MCF 10A (cell line): ENCODE data around the gene OSBP2. TPM values are rescaled to one million over a fixed set of nuclear protein-coding genes. Genes with fewer than 3 reads are reported as not detected.
A peak's percentile ranks its signal among the peaks of the same experiment; 100 is the strongest.

ENCODE experiments used
- BruUV-seq: library from RNA; stranded (reverse); fragments of 400-500 nt; replicated peaks from 2 replicates; lab custom pipeline; 2021; lab: Mats Ljungman, UMichigan
- CTCF ChIA-PET: fragments of 300-600 bp; sonication (Branson Sonifier 250); formaldehyde crosslinking; extraction: SDS; loops from one replicate; lab custom pipeline; 2021; ENCODE audit warnings: antibody characterized with exemption, inconsistent platforms; lab: Yijun Ruan, JAX
- POLR2A ChIA-PET: fragments of 300-600, 350-650 bp; sonication (Branson Sonifier 250); formaldehyde crosslinking; extraction: SDS; loops from one replicate; lab custom pipeline; 2020; ENCODE audit warnings: antibody characterized with exemption, inconsistent platforms; lab: Yijun Ruan, JAX
- DNase-seq: peaks from one replicate; pipeline ENCODE4 v3.0.0-alpha.2; 2018; ENCODE audit not compliant: unreplicated experiment
- H3K27ac Mint-ChIP-seq: one replicate; pipeline ENCODE4 v1.8.0; 2022; ENCODE audit warnings: mild to moderate bottlenecking, low read depth, mixed read lengths; ENCODE audit not compliant: unreplicated experiment
- H3K27me3 Mint-ChIP-seq: one replicate; pipeline ENCODE4 v1.8.0; 2022; ENCODE audit warnings: mixed read lengths; ENCODE audit not compliant: insufficient read depth, unreplicated experiment
- H3K36me3 Mint-ChIP-seq: one replicate; pipeline ENCODE4 v1.8.0; 2022; ENCODE audit warnings: mild to moderate bottlenecking, moderate library complexity, mixed read lengths; ENCODE audit not compliant: insufficient read depth, unreplicated experiment
- H3K4me1 Mint-ChIP-seq: one replicate; pipeline ENCODE4 v1.8.0; 2022; ENCODE audit warnings: mixed read lengths; ENCODE audit not compliant: insufficient read depth, unreplicated experiment
- H3K4me3 Mint-ChIP-seq: one replicate; pipeline ENCODE4 v1.8.0; 2022; ENCODE audit warnings: mild to moderate bottlenecking, moderate library complexity, mixed read lengths; ENCODE audit not compliant: unreplicated experiment
- H3K9me3 Mint-ChIP-seq: one replicate; pipeline ENCODE4 v1.8.0; 2022; ENCODE audit warnings: mixed read lengths; ENCODE audit not compliant: unreplicated experiment
- intact Hi-C: fragments of 100-400 bp; cut with micrococcal nuclease; formaldehyde crosslinking; loops from 2 replicates; pipeline ENCODE4 v1.14.1; 2022
- total RNA-seq: library from RNA; stranded (reverse); gene quantifications from 2 replicates; pipeline ENCODE4 v1.2.3, GENCODE V29; 2022
- TF ChIP-seq, protein P1 (sequence below): fragments of 200-600 bp; IDR thresholded peaks from one replicate; pipeline ENCODE4 v1.8.0; 2022; ENCODE audit warnings: antibody characterized with exemption, mild to moderate bottlenecking; ENCODE audit not compliant: unreplicated experiment

The OSBP2 gene
- total RNA-seq, 1 experiment from 2014 or later: 276 TPM

GRCh38 chr22:30837531-30837930, 142.9 kb downstream of the OSBP2 start:
- intact Hi-C loops: no loop called here
- BruUV-seq: no TSS peak
- POLR2A ChIA-PET: interaction anchor here (1.0 to 1.7 kb wide), 8 partner anchors 8 to 410 kb away, joined by 3 to 7 read pairs (median 6); no protein-coding TSS in a partner anchor
- no peak overlapping the region for H3K4me3 Mint-ChIP-seq
- TF ChIP-seq, protein P1, sequence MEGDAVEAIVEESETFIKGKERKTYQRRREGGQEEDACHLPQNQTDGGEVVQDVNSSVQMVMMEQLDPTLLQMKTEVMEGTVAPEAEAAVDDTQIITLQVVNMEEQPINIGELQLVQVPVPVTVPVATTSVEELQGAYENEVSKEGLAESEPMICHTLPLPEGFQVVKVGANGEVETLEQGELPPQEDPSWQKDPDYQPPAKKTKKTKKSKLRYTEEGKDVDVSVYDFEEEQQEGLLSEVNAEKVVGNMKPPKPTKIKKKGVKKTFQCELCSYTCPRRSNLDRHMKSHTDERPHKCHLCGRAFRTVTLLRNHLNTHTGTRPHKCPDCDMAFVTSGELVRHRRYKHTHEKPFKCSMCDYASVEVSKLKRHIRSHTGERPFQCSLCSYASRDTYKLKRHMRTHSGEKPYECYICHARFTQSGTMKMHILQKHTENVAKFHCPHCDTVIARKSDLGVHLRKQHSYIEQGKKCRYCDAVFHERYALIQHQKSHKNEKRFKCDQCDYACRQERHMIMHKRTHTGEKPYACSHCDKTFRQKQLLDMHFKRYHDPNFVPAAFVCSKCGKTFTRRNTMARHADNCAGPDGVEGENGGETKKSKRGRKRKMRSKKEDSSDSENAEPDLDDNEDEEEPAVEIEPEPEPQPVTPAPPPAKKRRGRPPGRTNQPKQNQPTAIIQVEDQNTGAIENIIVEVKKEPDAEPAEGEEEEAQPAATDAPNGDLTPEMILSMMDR: no peak
- no peaks in the 10 kb centered on the region for H3K27me3 Mint-ChIP-seq
- peaks cover 42% of the 10 kb centered on the region for H3K4me1 Mint-ChIP-seq
- CTCF ChIA-PET: interaction anchor here (0.6 to 1.4 kb wide), 2 partner anchors 52 to 191 kb away, joined by 3 to 4 read pairs; no protein-coding TSS in a partner anchor
- peak; percentile 74 for DNase-seq
- H3K36me3 Mint-ChIP-seq: peaks cover 18% of the 10 kb centered on the region
- H3K27ac Mint-ChIP-seq: peak overlapping the region; percentile 81
- H3K9me3 Mint-ChIP-seq: no peaks in the 10 kb centered on the region

DNA sequence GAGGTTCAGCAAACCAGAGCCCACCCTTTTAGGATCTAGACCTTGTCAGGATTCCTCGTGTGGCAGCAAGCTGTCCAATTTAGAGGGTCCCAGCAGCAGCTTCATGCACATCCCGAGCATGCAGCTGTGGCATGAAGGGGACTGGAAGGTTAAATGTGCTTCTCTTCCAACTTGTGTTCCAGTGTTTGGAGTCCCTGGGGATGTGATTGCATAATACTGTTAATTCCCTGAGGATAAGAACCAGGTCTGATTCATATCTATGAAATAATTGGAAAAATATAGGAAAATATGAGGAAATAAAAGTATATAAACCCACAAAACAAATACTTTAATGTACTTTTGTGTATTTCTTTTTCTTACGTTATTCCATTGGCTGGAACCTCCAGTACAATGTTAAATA, 143.4 kb downstream of the OSBP2 start:
- peak; percentile 63 for DNase-seq
- H3K36me3 Mint-ChIP-seq: peaks cover 18% of the 10 kb centered on the region
- H3K9me3 Mint-ChIP-seq: no peaks in the 10 kb centered on the region
- intact Hi-C loops: no loop called here
- BruUV-seq: no TSS peak
- TF ChIP-seq, protein P1: no peak
- ChIA-PET POLR2A (interaction anchor here (1.0 to 1.7 kb wide), 7 partner anchors 8 to 36 kb away, joined by 3 to 7 read pairs (median 6); no protein-coding TSS in a partner anchor), CTCF (interaction anchor here (1.4 kb wide), 1 partner anchor 52 kb away, joined by 4 read pairs; no protein-coding TSS in a partner anchor)
- H3K27ac Mint-ChIP-seq: peak overlapping the region; percentile 81
- no peaks in the 10 kb centered on the region for H3K27me3 Mint-ChIP-seq
- peaks cover 48% of the 10 kb centered on the region for H3K4me1 Mint-ChIP-seq
- H3K4me3 Mint-ChIP-seq: no peak overlapping the region

GRCh38 chr22:30841273-30841672, 146.6 kb downstream of the OSBP2 start:
- peak; percentile 97 for DNase-seq

DNA sequence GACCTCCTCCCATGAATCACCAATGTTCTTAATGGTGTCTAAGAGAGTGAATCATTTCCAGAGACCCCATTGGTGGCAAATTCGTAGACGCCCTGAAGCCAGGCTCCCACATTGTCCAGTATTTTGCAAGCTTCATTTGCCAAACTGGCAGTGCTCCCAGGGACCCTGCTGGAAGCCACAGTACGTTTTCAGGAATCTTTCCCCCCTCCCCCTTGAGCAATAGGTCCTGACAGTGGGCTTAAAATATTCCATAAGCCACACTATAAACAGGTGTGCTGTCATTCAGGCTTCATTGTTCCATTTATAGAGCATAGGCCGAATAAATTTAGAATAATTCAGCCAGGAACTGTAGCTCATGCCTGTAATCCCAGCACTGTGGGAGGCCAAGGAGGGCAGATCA, 148.6 kb downstream of the OSBP2 start:
- Mint-ChIP-seq H3K27ac (peak overlapping the region; percentile 97), H3K27me3 (no peaks in the 10 kb centered on the region), H3K4me3 (no peak overlapping the region), H3K4me1 (peaks cover 40% of the 10 kb centered on the region), H3K36me3 (no peaks in the 10 kb centered on the region), H3K9me3 (no peaks in the 10 kb centered on the region)
- ChIA-PET CTCF (interaction anchor here (0.6 to 0.7 kb wide), 4 partner anchors 13 to 85 kb away, joined by 3 to 6 read pairs (median 4); no protein-coding TSS in a partner anchor), POLR2A (interaction anchor here (0.9 to 2.5 kb wide), 5 partner anchors 10 to 42 kb away, joined by 3 to 10 read pairs (median 8); no protein-coding TSS in a partner anchor)
- TF ChIP-seq, protein P1: no peak
- intact Hi-C loops: loop anchor here (5.0 kb wide), 1 partner anchor 41 kb away; no protein-coding TSS in a partner anchor
- DNase-seq: peak; percentile 98
- BruUV-seq: no TSS peak

More at GRCh38 chr22:30841273-30841672, 146.6 kb downstream of the OSBP2 start:
- Mint-ChIP-seq H3K9me3 (no peaks in the 10 kb centered on the region), H3K27me3 (no peaks in the 10 kb centered on the region), H3K4me3 (peak overlapping the region; percentile 67), H3K27ac (peak overlapping the region; percentile 97), H3K4me1 (peaks cover 54% of the 10 kb centered on the region), H3K36me3 (peaks cover 2% of the 10 kb centered on the region)
- BruUV-seq: no TSS peak
- POLR2A ChIA-PET: interaction anchor here (0.6 to 3.3 kb wide), 14 partner anchors 9 to 444 kb away, joined by 3 to 50 read pairs (median 4); no protein-coding TSS in a partner anchor
- CTCF ChIA-PET: interaction anchor here (0.5 to 1.0 kb wide), 5 partner anchors 9 to 213 kb away, joined by 3 to 7 read pairs (median 3); no protein-coding TSS in a partner anchor
- TF ChIP-seq, protein P1: no peak
- intact Hi-C loops: loop anchor here (1.0 to 5.0 kb wide), 2 partner anchors 11 to 39 kb away; no protein-coding TSS in a partner anchor
